Body of pancreas (tissue), 4 donors: ENCODE results near the gene FAT2. TPM values are rescaled to one million over a fixed set of nuclear protein-coding genes. Genes with fewer than 3 reads are reported as not detected.

Experiments used
- ATAC-seq: fragments of 150-250 bp; one replicate; pipeline ENCODE4 v1.9.1; 2016
- DNase-seq, 4 donors: peaks; one replicate each; pipeline ENCODE4 v3.0.0-alpha.2; 2019
- H3K27ac ChIP-seq, 4 donors: fragments of 200-600 bp; sonication (generic); 1 replicate in 3 of 4; 2 replicates in 1 of 4; pipeline versions ENCODE4 v1.5.1 to v1.6.1; 2016 to 2019; ENCODE audit warnings: mild to moderate bottlenecking in 1 of 4, mixed read lengths in 1 of 4, moderate library complexity in 1 of 4
- H3K27me3 ChIP-seq, 2 donors: fragments of 200-600 bp; sonication (generic); one replicate each; pipeline ENCODE4 v1.6.0; 2016; ENCODE audit warnings: mild to moderate bottlenecking in 1 of 2
- H3K36me3 ChIP-seq, 2 donors: fragments of 200-600 bp; sonication (generic); replicated peaks in 1 of 2; 2 replicates each; pipeline ENCODE4 v1.5.1; 2016; ENCODE audit warnings: low read depth in 2 of 2; ENCODE audit not compliant: insufficient read depth in 1 of 2
- H3K4me1 ChIP-seq: fragments of 200-600 bp; sonication (generic); one replicate; pipeline ENCODE4 v1.6.0; 2016
- H3K4me3 ChIP-seq, 2 donors: fragments of 200-600 bp; sonication (generic); 1 replicate in 1 of 2; 2 replicates in 1 of 2; pipeline ENCODE4 v1.5.1; 2016 to 2019
- H3K9me3 ChIP-seq, 3 donors: fragments of 200-600 bp; sonication (generic); 1 replicate in 2 of 3; 2 replicates in 1 of 3; pipeline ENCODE4 v1.5.1; 2016
- CTCF ChIP-seq, 7 experiments: fragments of 450-650 bp in 4 of 7; fragments of 200-600 bp in 3 of 7; sonication (generic) in 3 of 7; IDR thresholded peaks; one replicate each; pipeline ENCODE4 v1.5.1; 2016 to 2019; ENCODE audit warnings: antibody characterized with exemption in 7 of 7
- POLR2A ChIP-seq, 3 donors: fragments of 450-650 bp; IDR thresholded peaks; one replicate each; pipeline ENCODE4 v1.6.1; 2016; ENCODE audit warnings: antibody characterized with exemption in 3 of 3, mild to moderate bottlenecking in 2 of 3
- WGBS, 2 donors: methylation state at CpG; one replicate each; pipeline ENCODE4 v1.1.5; 2017; 5-methylcytosine and 5-hydroxymethylcytosine counted together
- intact Hi-C: fragments of 100-400 bp; cut with DNase I; formaldehyde crosslinking; loops from one replicate; pipeline ENCODE4 v1.15.1; 2023
- total RNA-seq, 2 donors: library from RNA; depleted of rRNA; stranded (reverse); fragments of >200 nt; gene quantifications; one replicate each; pipeline ENCODE4 v1.1.0, GENCODE V29; 2016

The FAT2 gene
- total RNA-seq, 2 donors from 2014 or later, result not detected

- Histone ChIP-seq H3K27ac (no peak overlapping the region), H3K27me3 (no peaks in the 10 kb centered on the region), H3K4me1 (no peaks in the 10 kb centered on the region), H3K36me3 (no peaks in the 10 kb centered on the region), H3K4me3 (no peak overlapping the region), H3K9me3 (no peaks in the 10 kb centered on the region)
- DNase-seq (no peak), ATAC-seq (no peak)
- no peak for TF ChIP-seq POLR2A (IDR thresholded peaks at IDR 0.05)
- no peak for TF ChIP-seq CTCF (IDR thresholded peaks at IDR 0.05)
- WGBS, 2 donors, result 68 to 76% methylated on average over 4 of the region's 4 CpGs
- intact Hi-C loops, result no loop called here
These were observed 43.8 kb downstream of the FAT2 start for GRCh38 chr5:151547364-151547763.

- 79 to 86% methylated on average over 2 of the region's 2 CpGs for WGBS, 2 donors
- H3K9me3 ChIP-seq, result no peaks in the 10 kb centered on the region
These were observed 49.6 kb downstream of the FAT2 start for GRCh38 chr5:151541571-151541970.

More at GRCh38 chr5:151541571-151541970, 49.6 kb downstream of the FAT2 start:
- no peak overlapping the region for H3K27ac ChIP-seq
- TF ChIP-seq CTCF (IDR thresholded peaks at IDR 0.05) (no peak), POLR2A (IDR thresholded peaks at IDR 0.05) (no peak)
- H3K4me1 ChIP-seq, result no peaks in the 10 kb centered on the region
- no peak overlapping the region for H3K4me3 ChIP-seq
- intact Hi-C loops, result no loop called here
- DNase-seq, result no peak
- no peaks in the 10 kb centered on the region for H3K36me3 ChIP-seq
- no peaks in the 10 kb centered on the region for H3K27me3 ChIP-seq
- no peak for ATAC-seq

Other genes starting within 250 kb of the FAT2 start
- gene SLC36A2, start 243.8 kb downstream of the FAT2 start, total RNA-seq, result not detected
- gene SLC36A1, start 143.7 kb downstream of the FAT2 start, total RNA-seq, result 10 to 100 TPM in 1 of 2 donors, 1 to 10 TPM in 1; 6.5 to 12.5 TPM
- 100 to 1,000 TPM in 1 of 2 donors, 10 to 100 TPM in 1; 76.0 to 168 TPM for gene SPARC, start 95.6 kb upstream of the FAT2 start, total RNA-seq
- 10 to 100 TPM in 1 of 2 donors, 1 to 10 TPM in 1; 6.3 to 39.7 TPM for gene ATOX1, start 167.3 kb upstream of the FAT2 start, total RNA-seq
- gene G3BP1, start 180.6 kb upstream of the FAT2 start, total RNA-seq, result 10 to 100 TPM; 34.6 to 64.3 TPM